Vagina (tissue), 2 donors: ENCODE measurements around the gene ALX3. TPM values are rescaled to one million over a fixed set of nuclear protein-coding genes. Genes with fewer than 3 reads are reported as not detected.

ENCODE experiments used
- DNase-seq, 2 donors: peaks; one replicate each; pipeline ENCODE4 v3.0.0-alpha.2; 2017; ENCODE audit errors: extremely low spot score in 2 of 2
- H3K27ac ChIP-seq: fragments of 200-600 bp; sonication (generic); one replicate; pipeline ENCODE4 v1.5.1; 2019
- H3K27me3 ChIP-seq: fragments of 200-600 bp; sonication (generic); one replicate; pipeline ENCODE4 v1.5.1; 2019
- H3K36me3 ChIP-seq, 2 donors: fragments of 200-600 bp; sonication (generic); one replicate each; pipeline ENCODE4 v1.5.1; 2017 to 2019
- H3K4me1 ChIP-seq: fragments of 200-600 bp; sonication (generic); one replicate; pipeline ENCODE4 v1.5.1; 2019
- H3K4me3 ChIP-seq, 2 donors: fragments of 200-600 bp; sonication (generic); 1 replicate in 1 of 2; 2 replicates in 1 of 2; pipeline ENCODE4 v1.5.1; 2016 to 2019
- H3K9me3 ChIP-seq: fragments of 200-600 bp; sonication (generic); one replicate; pipeline ENCODE4 v1.5.1; 2019
- CTCF ChIP-seq, 3 experiments: fragments of 450-650 bp in 2 of 3; fragments of 200-600 bp in 1 of 3; sonication (generic) in 1 of 3; IDR thresholded peaks; one replicate each; pipeline ENCODE4 v1.5.1; 2017 to 2019; ENCODE audit warnings: antibody characterized with exemption in 3 of 3, mild to moderate bottlenecking in 2 of 3, moderate library complexity in 2 of 3
- POLR2A ChIP-seq, 2 donors: fragments of 450-650 bp; IDR thresholded peaks; one replicate each; pipeline ENCODE4 v1.6.1; 2017; ENCODE audit warnings: antibody characterized with exemption in 2 of 2, mild to moderate bottlenecking in 2 of 2, moderate library complexity in 2 of 2
- POLR2AphosphoS5 ChIP-seq, 2 donors: sonication (generic); formaldehyde crosslinking; IDR thresholded peaks; one replicate each; pipeline ENCODE4 v1.9.0; 2017; ENCODE audit warnings: antibody characterized with exemption in 2 of 2, mild to moderate bottlenecking in 2 of 2, low read depth in 1 of 2; ENCODE audit not compliant: insufficient read depth in 1 of 2
- intact Hi-C: fragments of 100-400 bp; cut with DNase I; formaldehyde crosslinking; loops from one replicate; pipeline ENCODE4 v1.15.1; 2023
- total RNA-seq: library from RNA; depleted of rRNA; stranded (reverse); fragments of >200 nt; gene quantifications from one replicate; pipeline ENCODE4 v1.2.3, GENCODE V29; 2016

ALX3 gene
- total RNA-seq, 1 donor from 2014 or later, result not detected

DNA sequence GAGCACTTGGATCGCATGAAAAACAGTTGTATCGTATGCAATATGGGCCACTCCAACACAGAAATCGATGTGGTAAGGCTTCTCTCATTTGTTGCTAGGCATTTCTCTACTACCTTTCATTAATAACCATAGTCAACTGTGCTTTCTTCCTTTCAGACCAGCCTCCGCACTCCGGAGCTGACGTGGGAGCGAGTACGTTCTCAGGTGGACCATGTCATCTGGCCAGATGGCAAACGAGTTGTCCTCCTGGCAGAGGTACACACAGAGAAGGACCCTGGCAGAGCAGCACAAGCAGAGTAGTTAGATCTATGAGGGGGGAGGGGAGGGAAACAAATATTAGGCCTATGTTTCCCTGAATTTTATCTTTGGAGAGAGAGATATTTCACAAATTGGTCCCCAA lies 52.1 kb downstream of the ALX3 start:
- no peak overlapping the region for H3K4me3 ChIP-seq
- intact Hi-C loops, result no loop called here
- no peaks in the 10 kb centered on the region for H3K4me1 ChIP-seq
- H3K36me3 ChIP-seq, result peaks cover 6 to 76% of the 10 kb centered on the region in 2 donors
- no peaks in the 10 kb centered on the region for H3K27me3 ChIP-seq
- no peak overlapping the region for H3K27ac ChIP-seq
- H3K9me3 ChIP-seq, result no peaks in the 10 kb centered on the region
- TF ChIP-seq POLR2A (IDR thresholded peaks at IDR 0.05), result no peak
- TF ChIP-seq CTCF (IDR thresholded peaks at IDR 0.05), result no peak
- no peak for TF ChIP-seq POLR2AphosphoS5 (IDR thresholded peaks at IDR 0.05; ENCODE audit: insufficient read depth in 1 of 2, low read depth in 1 of 2)
- no peak for DNase-seq

DNA sequence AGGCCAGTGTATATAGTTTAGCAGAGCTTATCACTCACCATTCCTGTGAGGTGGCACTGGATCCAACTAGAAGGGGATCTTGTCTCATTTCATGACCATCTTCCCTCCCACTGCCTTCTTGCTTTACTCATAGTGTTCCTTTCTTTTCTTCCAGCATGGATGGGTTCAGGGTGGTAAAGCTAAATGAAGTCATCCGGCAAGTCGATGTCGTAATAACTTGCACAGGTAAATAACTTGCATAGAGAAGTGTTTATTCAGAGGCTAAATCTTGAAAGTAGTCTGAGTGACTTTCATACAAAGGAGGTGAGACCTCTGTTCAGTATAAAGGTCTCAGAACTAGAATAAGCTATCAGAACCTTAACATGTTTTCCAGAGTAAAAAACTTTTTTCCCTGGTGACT lies 52.7 kb downstream of the ALX3 start:
- Histone ChIP-seq H3K27ac (no peak overlapping the region), H3K36me3 (peaks cover 6 to 81% of the 10 kb centered on the region in 2 donors), H3K9me3 (no peaks in the 10 kb centered on the region), H3K4me1 (no peaks in the 10 kb centered on the region), H3K4me3 (no peak overlapping the region), H3K27me3 (no peaks in the 10 kb centered on the region)
- TF ChIP-seq POLR2A (IDR thresholded peaks at IDR 0.05) (no peak), CTCF (IDR thresholded peaks at IDR 0.05) (no peak), POLR2AphosphoS5 (IDR thresholded peaks at IDR 0.05; ENCODE audit: insufficient read depth in 1 of 2, low read depth in 1 of 2) (no peak)
- DNase-seq, result no peak
- intact Hi-C loops, result no loop called here

- no peak for TF ChIP-seq POLR2A (IDR thresholded peaks at IDR 0.05)
- TF ChIP-seq POLR2AphosphoS5 (IDR thresholded peaks at IDR 0.05; ENCODE audit: insufficient read depth in 1 of 2, low read depth in 1 of 2), result no peak
- TF ChIP-seq CTCF (IDR thresholded peaks at IDR 0.05), result no peak
- no peaks in the 10 kb centered on the region for H3K9me3 ChIP-seq
- peaks cover 0 to 65% of the 10 kb centered on the region in 2 donors for H3K36me3 ChIP-seq
- intact Hi-C loops, result no loop called here
- no peak overlapping the region for H3K27ac ChIP-seq
- H3K27me3 ChIP-seq, result no peaks in the 10 kb centered on the region
- no peak for DNase-seq
- no peak overlapping the region for H3K4me3 ChIP-seq
- peaks cover 4% of the 10 kb centered on the region for H3K4me1 ChIP-seq
Measured at GRCh38 chr1:110012100-110012780, 58.2 kb downstream of the ALX3 start.

DNA sequence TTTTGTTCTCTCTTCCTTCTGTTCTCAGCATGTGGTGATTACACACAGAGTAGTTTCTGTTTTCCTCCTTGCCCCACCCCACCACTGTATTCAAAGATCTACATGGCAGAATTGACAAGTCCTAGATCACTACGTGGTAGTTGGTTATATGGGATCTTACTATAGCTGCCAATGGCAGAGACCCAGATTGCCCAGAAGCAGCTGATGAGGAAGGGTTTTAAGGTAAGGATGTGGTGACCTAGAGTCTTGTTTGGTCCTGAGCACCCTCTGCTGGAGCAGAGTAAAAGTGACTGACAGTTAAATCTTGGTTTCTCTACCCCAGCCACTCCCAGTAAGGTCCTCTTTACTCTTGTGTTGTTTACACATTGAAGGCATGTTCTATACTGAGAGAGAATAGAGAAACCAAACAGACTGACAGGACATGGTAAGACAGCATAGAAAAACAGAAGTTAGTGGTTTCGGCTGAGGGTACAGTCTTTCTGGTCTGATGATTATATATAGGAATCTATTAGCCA lies 58.9 kb downstream of the ALX3 start:
- no peak for DNase-seq
- peaks cover 0 to 59% of the 10 kb centered on the region in 2 donors for H3K36me3 ChIP-seq
- peaks cover 11% of the 10 kb centered on the region for H3K4me1 ChIP-seq
- H3K27ac ChIP-seq, result no peak overlapping the region
- intact Hi-C loops, result no loop called here
- no peaks in the 10 kb centered on the region for H3K9me3 ChIP-seq
- TF ChIP-seq CTCF (IDR thresholded peaks at IDR 0.05) (peak in 2 of 3 experiments; percentile 9 to 32), POLR2A (IDR thresholded peaks at IDR 0.05) (no peak), POLR2AphosphoS5 (IDR thresholded peaks at IDR 0.05; ENCODE audit: insufficient read depth in 1 of 2, low read depth in 1 of 2) (no peak)
- no peak overlapping the region for H3K4me3 ChIP-seq
- H3K27me3 ChIP-seq, result no peaks in the 10 kb centered on the region

Other genes with a start within 250 kb of the ALX3 start
- 159 TPM for gene CSF1, start 159.8 kb downstream of the ALX3 start, total RNA-seq
- 75.6 TPM for gene AHCYL1, start 85.9 kb downstream of the ALX3 start, total RNA-seq
- 40.8 TPM for gene STRIP1, start 36.0 kb downstream of the ALX3 start, total RNA-seq
- gene UBL4B, start 41.8 kb upstream of the ALX3 start, total RNA-seq, result not detected
- 1.7 TPM for gene SLC6A17, start 79.8 kb upstream of the ALX3 start, total RNA-seq
- 10.1 TPM for gene KCNC4, start 139.6 kb upstream of the ALX3 start, total RNA-seq